K562 (cell line): Measurements from ENCODE around the gene C5AR2. TPM values are rescaled to one million over a fixed set of nuclear protein-coding genes. Genes with fewer than 3 reads are reported as not detected.

Source experiments
- ATAC-seq: fragments of 200-7000 bp; cut with Tn5 transposase; 3 replicates; pipeline ENCODE4 v1.9.1; 2020; ENCODE audit warnings: moderate library complexity
- BruUV-seq: library from RNA; stranded (reverse); fragments of 400-500 nt; replicated peaks from 2 replicates; lab custom pipeline; 2021; lab: Mats Ljungman, UMichigan
- CTCF ChIA-PET: fragments of 300-600 bp; formaldehyde crosslinking; extraction: SDS; loops from one replicate; lab custom pipeline; 2021; ENCODE audit warnings: low intra/inter-chr PET ratio; lab: Yijun Ruan, JAX
- POLR2A ChIA-PET: fragments of 300-600, 350-650 bp; sonication (Branson Sonifier 250); formaldehyde crosslinking; extraction: SDS; loops from one replicate; lab custom pipeline; 2021; ENCODE audit warnings: antibody characterized with exemption, inconsistent platforms; lab: Yijun Ruan, JAX
- DNase-seq, 4 experiments: peaks; one replicate each; pipeline versions ENCODE4 v3.0.0 to v3.0.0-alpha.2; 2011 to 2018; ENCODE audit warnings: low spot score in 3 of 4, mixed read lengths in 3 of 4; ENCODE audit errors: extremely low read depth in 1 of 4
- FAIRE-seq: peaks from 2 replicates; lab custom pipeline; 2011; peaks lifted over from hg19 to GRCh38; lab: Jason Lieb, UNC
- H2AFZ ChIP-seq: 2 replicates; pipeline ENCODE4 v1.6.0; 2011; ENCODE audit warnings: low read depth, low read length, control low read depth, inconsistent platforms
- H3K27ac ChIP-seq: fragments of 200-600 bp; 3 replicates; pipeline ENCODE4 v1.8.0; 2011; ENCODE audit warnings: low read depth, mild to moderate bottlenecking, control low read depth, inconsistent platforms, low read length, moderate library complexity, mixed read lengths; ENCODE audit errors: extremely low read depth
- H3K27me3 ChIP-seq, 2 experiments: fragments of 300-600 bp in 1 of 2; 2 replicates in 1 of 2; 3 replicates in 1 of 2; pipeline versions ENCODE4 v1.6.0 to v1.8.0; 2011; ENCODE audit warnings: inconsistent platforms in 2 of 2, low read length in 2 of 2, mild to moderate bottlenecking in 1 of 2, mixed read lengths in 1 of 2, moderate library complexity in 1 of 2; ENCODE audit not compliant: control insufficient read depth in 2 of 2, insufficient read depth in 2 of 2
- H3K36me3 ChIP-seq: fragments of 300-600 bp; 3 replicates; pipeline ENCODE4 v1.8.0; 2011; ENCODE audit warnings: mild to moderate bottlenecking, low read length, inconsistent platforms; ENCODE audit not compliant: control insufficient read depth, insufficient read depth
- H3K4me1 ChIP-seq, 2 experiments: fragments of 200-600 bp in 1 of 2; replicated peaks in 1 of 2; 2 replicates in 1 of 2; 3 replicates in 1 of 2; pipeline versions ENCODE4 v1.5.1 to v1.8.0; 2011; ENCODE audit warnings: inconsistent platforms in 2 of 2, low read length in 2 of 2, mild to moderate bottlenecking in 1 of 2, mixed read lengths in 1 of 2, moderate library complexity in 1 of 2; ENCODE audit not compliant: control insufficient read depth in 2 of 2, insufficient read depth in 2 of 2
- H3K4me2 ChIP-seq: 2 replicates; pipeline ENCODE4 v1.6.1; 2011; ENCODE audit warnings: low read length, control low read depth, inconsistent platforms, mixed read lengths; ENCODE audit not compliant: insufficient read depth
- H3K4me3 ChIP-seq: fragments of 200-600 bp; sonication (generic), shearing (Covaris generic); 2 replicates; pipeline ENCODE4 v1.5.1; 2016; ENCODE audit warnings: control low read depth, inconsistent platforms
- H3K79me2 ChIP-seq: fragments of 200-600 bp; 3 replicates; pipeline ENCODE4 v1.8.0; 2011; ENCODE audit warnings: low read length, inconsistent platforms; ENCODE audit not compliant: control insufficient read depth, insufficient read depth
- H3K9ac ChIP-seq, 2 experiments: 2 replicates each; pipeline versions ENCODE4 v1.6.0 to v1.6.1; 2011; ENCODE audit warnings: low read depth in 2 of 2, low read length in 2 of 2, control low read depth in 1 of 2, inconsistent platforms in 1 of 2, mild to moderate bottlenecking in 1 of 2, mixed read lengths in 1 of 2; ENCODE audit not compliant: insufficient read depth in 1 of 2
- H3K9me1 ChIP-seq: one replicate; pipeline ENCODE4 v1.6.0; 2011; ENCODE audit warnings: inconsistent platforms, mild to moderate bottlenecking, low read length, moderate library complexity; ENCODE audit not compliant: control insufficient read depth, insufficient read depth
- H3K9me3 ChIP-seq: replicated peaks from 2 replicates; pipeline ENCODE4 v1.5.1; 2011; ENCODE audit warnings: low read depth, low read length, inconsistent platforms; ENCODE audit not compliant: control insufficient read depth, insufficient read depth
- H4K20me1 ChIP-seq: replicated peaks from 2 replicates; pipeline ENCODE4 v1.6.1; 2011; ENCODE audit warnings: low read length, inconsistent platforms, mixed read lengths; ENCODE audit not compliant: control insufficient read depth, insufficient read depth
- POLR2G ChIP-seq: fragments of 200-400 bp; formaldehyde crosslinking; IDR thresholded peaks from 2 replicates; pipeline ENCODE4 v1.6.1; 2017; ENCODE audit warnings: low read depth, mild to moderate bottlenecking, antibody characterized with exemption, low read length, moderate library complexity
- PRPF4 ChIP-seq: fragments of 200-400 bp; formaldehyde crosslinking; IDR thresholded peaks from one replicate; pipeline ENCODE4 v1.6.1; 2017; ENCODE audit warnings: low read length, low read depth, mild to moderate bottlenecking; ENCODE audit not compliant: insufficient read depth, poor library complexity, severe bottlenecking
- RBFOX2 ChIP-seq: fragments of 200-400 bp; formaldehyde crosslinking; IDR thresholded peaks from 2 replicates; pipeline ENCODE4 v1.6.1; 2017; ENCODE audit warnings: low read depth, mild to moderate bottlenecking, low read length, moderate library complexity
- RBM22 ChIP-seq: fragments of 200-400 bp; formaldehyde crosslinking; IDR thresholded peaks from 2 replicates; pipeline ENCODE4 v1.6.1; 2018; ENCODE audit warnings: low read length, low read depth; ENCODE audit not compliant: poor library complexity, severe bottlenecking
- U2AF1 ChIP-seq: fragments of 200-400 bp; formaldehyde crosslinking; optimal IDR thresholded peaks from 2 replicates; pipeline ENCODE3; 2017; ENCODE audit warnings: mild to moderate bottlenecking, low read depth, low read length, moderate library complexity
- ZNF766 ChIP-seq: fragments of 200-800 bp; sonication (Bioruptor generic); conservative IDR thresholded peaks from 2 replicates; pipeline ENCODE4 v1.6.1; 2016; ENCODE audit warnings: missing genetic modification characterization, missing compliant biosample characterization
- WGBS: fragments of 100-300 bp; shearing (Covaris generic); methylation state at CpG from one replicate; pipeline ENCODE4 v1.1.6; 2016; ENCODE audit warnings: low coverage, mixed read lengths; ENCODE audit not compliant: insufficient coverage; ENCODE audit errors: missing lambda C conversion rate; 5-methylcytosine and 5-hydroxymethylcytosine counted together
- in situ Hi-C: fragments of 300-500 bp; cut with MboI; formaldehyde crosslinking; loops from 4 replicates; pipeline ENCODE4 v1.15.0; 2018; ENCODE audit warnings: inconsistent platforms, mixed read lengths
- intact Hi-C: fragments of 100-400 bp; cut with micrococcal nuclease; formaldehyde crosslinking; loops from 2 replicates; pipeline ENCODE4 v1.14.2; 2022
- polyA plus RNA-seq, 8 experiments: library from polyadenylated mRNA; depleted of rRNA in 4 of 8; stranded (reverse) in 5 of 8; unstranded in 3 of 8; fragments of >200 nt; fragmentation: Nextera tagmentation in 2 of 8; fragmentation: Illumina TruSeq in 1 of 8; extraction: Ambion mirVana in 2 of 8; extraction: Trizol in 1 of 8; gene quantifications; 2 replicates each; pipeline versions ENCODE4 v1.2.1 to v1.2.3, GENCODE V29; 2011 to 2014; ENCODE audit warnings: inconsistent platforms in 1 of 8, missing spikeins in 1 of 8
- total RNA-seq, 7 experiments: library from RNA; depleted of rRNA in 6 of 7; stranded (reverse); fragments of >200 nt in 6 of 7; fragmentation: Illumina TruSeq in 2 of 7; extraction: Trizol in 2 of 7; gene quantifications; 2 replicates each; pipeline versions ENCODE4 v1.2.1 to v1.2.3, GENCODE V29; 2011 to 2021; ENCODE audit warnings: low replicate concordance in 1 of 7

Gene C5AR2
- total and polyA plus RNA-seq, 9 of the 15 experiments (the other 6 are each of a cell fraction or from before 2014, with no cell fraction given): 0.01 to 1.1 (median 0.13) TPM

GRCh38 chr19:47371261-47371660 lies 39.3 kb downstream of the C5AR2 start:
- Histone ChIP-seq H3K27ac (no peak overlapping the region), H4K20me1 (no peaks in the 10 kb centered on the region), H3K4me2 (no peak overlapping the region), H3K27me3 (no peaks in the 10 kb centered on the region), H3K4me1 (peaks cover 0 to 5% of the 10 kb centered on the region in 2 experiments; a peak in 2 of 5 replicates), H3K9me1 (peaks cover 3% of the 10 kb centered on the region), H3K4me3 (no peak overlapping the region), H3K9ac (peak overlapping the region in 1 of 2 experiments; percentile 50; a peak in 1 of 4 replicates), H2AFZ (no peak overlapping the region), H3K79me2 (no peaks in the 10 kb centered on the region), H3K36me3 (peaks cover 80% of the 10 kb centered on the region; the same call in 2 of the 3 replicates), H3K9me3 (no peaks in the 10 kb centered on the region)
- DNase-seq (no peak), FAIRE-seq (no peak), ATAC-seq (no peak)
- 92% methylated on average over 9 of the region's 9 CpGs for WGBS
- peak; percentile 41; the same call in 1 of the 2 replicates for TF ChIP-seq RBFOX2
- TF ChIP-seq POLR2G: no peak
- no TSS peak for BruUV-seq
- ChIA-PET CTCF (no interaction called here), POLR2A (interaction anchor here (1.0 to 1.3 kb wide), 2 partner anchors 9 to 11 kb away, joined by 3 to 5 read pairs; no protein-coding TSS in a partner anchor)
- in situ Hi-C loops: no loop called here
- intact Hi-C loops: no loop called here

- peaks cover 3% of the 10 kb centered on the region for H3K9me1 ChIP-seq
- CTCF ChIA-PET: no interaction called here
- TF ChIP-seq PRPF4 (no peak), U2AF1 (no peak), ZNF766 (no peak), RBM22 (peak; percentile 31)
Observed at GRCh38 chr19:47372603-47373002, 40.6 kb downstream of the C5AR2 start.

More at GRCh38 chr19:47372603-47373002, 40.6 kb downstream of the C5AR2 start:
- Histone ChIP-seq H3K79me2 (no peaks in the 10 kb centered on the region), H3K4me3 (no peak overlapping the region), H4K20me1 (no peaks in the 10 kb centered on the region), H3K4me2 (no peak overlapping the region), H3K9ac (no peak overlapping the region), H2AFZ (no peak overlapping the region), H3K27ac (no peak overlapping the region), H3K27me3 (no peaks in the 10 kb centered on the region), H3K9me3 (no peaks in the 10 kb centered on the region), H3K36me3 (peaks cover 88% of the 10 kb centered on the region; the same call in 2 of the 3 replicates), H3K4me1 (peaks cover 0 to 18% of the 10 kb centered on the region in 2 experiments; a peak in 2 of 5 replicates)
- POLR2A ChIA-PET: no interaction called here
- 91% methylated on average over 17 of the region's 22 CpGs for WGBS
- ATAC-seq: no peak
- intact Hi-C loops (no loop called here), in situ Hi-C loops (no loop called here)
- no peak for DNase-seq
- FAIRE-seq: no peak
- BruUV-seq: no TSS peak
